ENCODE measurements around the gene ZNF497. TPM values are rescaled to one million over a fixed set of nuclear protein-coding genes. Genes with fewer than 3 reads are reported as not detected.

Gene ZNF497
- total RNA-seq, 6 experiments from 2014 or later: 0.73 to 3.1 (median 1.7) TPM

DNA sequence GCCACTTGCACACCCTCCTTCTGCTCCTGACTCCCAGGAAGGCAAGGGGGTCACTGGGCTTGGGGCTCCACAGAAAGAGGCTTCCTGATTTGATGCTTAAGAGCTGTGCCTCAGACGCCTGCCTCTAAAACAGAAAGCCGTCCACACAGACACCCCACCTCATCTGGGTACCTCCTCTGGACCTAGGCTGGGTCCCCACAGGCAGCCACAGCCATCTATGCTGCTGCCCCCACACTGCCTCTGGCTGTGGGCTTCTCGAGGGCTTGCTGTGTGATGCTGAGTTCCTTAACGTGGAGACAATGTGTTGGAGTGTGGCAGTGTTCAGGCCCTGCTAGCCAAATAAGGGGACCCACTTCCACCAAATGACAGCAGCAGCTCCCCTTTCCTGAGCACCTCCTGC lies 44.3 kb downstream of the ZNF497 start:
- ATAC-seq (no peak), DNase-seq (no peak)
- no peak for TF ChIP-seq CTCF (IDR thresholded peaks at IDR 0.05)
- no peak for TF ChIP-seq POLR2A (IDR thresholded peaks at IDR 0.05)
- Histone ChIP-seq H3K4me1 (no peaks in the 10 kb centered on the region), H3K9me3 (no peaks in the 10 kb centered on the region), H3K4me3 (no peak overlapping the region), H3K27ac (no peak overlapping the region), H3K27me3 (no peaks in the 10 kb centered on the region), H3K36me3 (peaks cover 0 to 17% (median 3%) of the 10 kb centered on the region in 4 donors)
- intact Hi-C loops (cut with DNase I): no loop called here
- 80% methylated on average over 2 of the region's 4 CpGs for WGBS (ENCODE audit: insufficient coverage, low coverage, low lambda C conversion rate, missing lambda C conversion rate)

- Histone ChIP-seq H3K9me3 (no peaks in the 10 kb centered on the region), H3K4me1 (no peaks in the 10 kb centered on the region), H3K27me3 (no peaks in the 10 kb centered on the region), H3K36me3 (peaks cover 0 to 24% (median 3%) of the 10 kb centered on the region in 4 donors), H3K4me3 (no peak overlapping the region), H3K27ac (no peak overlapping the region)
- DNase-seq (no peak), ATAC-seq (peak; percentile 27 to 50 (median 38))
- 69% methylated on average over 7 of the region's 7 CpGs for WGBS (ENCODE audit: insufficient coverage, low coverage, low lambda C conversion rate, missing lambda C conversion rate)
- TF ChIP-seq POLR2A (IDR thresholded peaks at IDR 0.05) (no peak), CTCF (IDR thresholded peaks at IDR 0.05) (no peak)
- intact Hi-C loops (cut with DNase I): no loop called here
These were observed 45.0 kb downstream of the ZNF497 start for GRCh38 chr19:58317476-58318072.

GRCh38 chr19:58315580-58315979 lies 47.0 kb downstream of the ZNF497 start:
- H3K4me1 ChIP-seq: no peaks in the 10 kb centered on the region
- WGBS (ENCODE audit: insufficient coverage, low coverage, low lambda C conversion rate, missing lambda C conversion rate): 100% methylated on average over 1 of the region's 2 CpGs
- TF ChIP-seq CTCF (IDR thresholded peaks at IDR 0.05) (no peak), POLR2A (IDR thresholded peaks at IDR 0.05) (no peak)
- no peaks in the 10 kb centered on the region for H3K27me3 ChIP-seq
- intact Hi-C loops (cut with DNase I): no loop called here
- no peak overlapping the region for H3K27ac ChIP-seq
- no peak for ATAC-seq
- no peaks in the 10 kb centered on the region for H3K9me3 ChIP-seq
- no peak for DNase-seq
- H3K36me3 ChIP-seq: peaks cover 0 to 38% (median 11%) of the 10 kb centered on the region in 4 donors
- H3K4me3 ChIP-seq: no peak overlapping the region

DNA sequence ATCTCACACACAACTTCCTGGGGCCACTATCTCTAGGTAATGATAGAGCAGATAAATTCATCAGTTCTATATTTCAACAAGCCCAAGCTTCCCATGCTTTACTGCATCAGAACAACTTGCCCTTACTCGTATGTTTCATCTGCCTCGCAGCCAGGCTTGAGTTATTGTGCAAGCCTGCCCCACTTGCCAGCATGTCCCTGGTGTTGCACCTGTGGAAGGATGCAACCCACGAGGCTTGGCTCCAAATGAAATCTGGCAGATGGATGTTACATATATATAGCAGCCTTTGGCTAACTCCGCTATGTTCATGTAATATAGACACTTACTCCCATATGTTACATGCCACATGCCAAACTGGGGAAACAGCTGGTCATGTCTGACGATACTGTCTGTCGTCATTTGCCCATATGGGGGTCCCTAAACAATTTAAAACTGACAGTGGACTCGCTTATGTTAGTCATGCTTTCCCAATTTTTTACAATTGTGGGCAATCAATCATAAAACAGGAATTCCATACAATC lies 51.1 kb downstream of the ZNF497 start:
- no peak for ATAC-seq
- no peaks in the 10 kb centered on the region for H3K9me3 ChIP-seq
- intact Hi-C loops (cut with DNase I): no loop called here
- no peak for DNase-seq
- peaks cover 4 to 58% (median 11%) of the 10 kb centered on the region in 4 donors for H3K36me3 ChIP-seq
- TF ChIP-seq POLR2A (IDR thresholded peaks at IDR 0.05) (no peak), CTCF (IDR thresholded peaks at IDR 0.05) (no peak)
- no peak overlapping the region for H3K27ac ChIP-seq
- 72% methylated on average over 6 of the region's 7 CpGs for WGBS (ENCODE audit: insufficient coverage, low coverage, low lambda C conversion rate, missing lambda C conversion rate)
- H3K4me1 ChIP-seq: peaks cover 0 to 2% (median under 1%) of the 10 kb centered on the region in 4 donors
- no peaks in the 10 kb centered on the region for H3K27me3 ChIP-seq
- H3K4me3 ChIP-seq: no peak overlapping the region

Measured in right lobe of liver (tissue), 6 donors.